Medulla oblongata (tissue), 1 donor: ENCODE results near the gene LRRC37B.
"Not testable (repeated sequence)": the region's sequence is repeated elsewhere in the genome, so short reads cannot be mapped to it uniquely, and the experiment has no call there.

Experiments
- DNase-seq: peaks from one replicate; pipeline ENCODE4 v3.0.0-alpha.2; 2015; ENCODE audit errors: extremely low spot score

LRRC37B gene

GRCh38 chr17:32006957-32007462 is at the start of gene LRRC37B:
TSS of gene LRRC37B (plus strand) at chr17:32007383. CDS start at chr17:32021393, 14,010 bp downstream.
- DNase-seq: peak; percentile 91

- not testable (repeated sequence) for DNase-seq
Measured at GRCh38 chr17:31964131-31964530, 43.1 kb upstream of the LRRC37B start.

- DNase-seq: no peak
Measured at GRCh38 chr17:31967648-31968047, 39.5 kb upstream of the LRRC37B start.

GRCh38 chr17:31970416-31970815 is 36.8 kb upstream of the LRRC37B start:
- DNase-seq: not testable (repeated sequence)

DNA sequence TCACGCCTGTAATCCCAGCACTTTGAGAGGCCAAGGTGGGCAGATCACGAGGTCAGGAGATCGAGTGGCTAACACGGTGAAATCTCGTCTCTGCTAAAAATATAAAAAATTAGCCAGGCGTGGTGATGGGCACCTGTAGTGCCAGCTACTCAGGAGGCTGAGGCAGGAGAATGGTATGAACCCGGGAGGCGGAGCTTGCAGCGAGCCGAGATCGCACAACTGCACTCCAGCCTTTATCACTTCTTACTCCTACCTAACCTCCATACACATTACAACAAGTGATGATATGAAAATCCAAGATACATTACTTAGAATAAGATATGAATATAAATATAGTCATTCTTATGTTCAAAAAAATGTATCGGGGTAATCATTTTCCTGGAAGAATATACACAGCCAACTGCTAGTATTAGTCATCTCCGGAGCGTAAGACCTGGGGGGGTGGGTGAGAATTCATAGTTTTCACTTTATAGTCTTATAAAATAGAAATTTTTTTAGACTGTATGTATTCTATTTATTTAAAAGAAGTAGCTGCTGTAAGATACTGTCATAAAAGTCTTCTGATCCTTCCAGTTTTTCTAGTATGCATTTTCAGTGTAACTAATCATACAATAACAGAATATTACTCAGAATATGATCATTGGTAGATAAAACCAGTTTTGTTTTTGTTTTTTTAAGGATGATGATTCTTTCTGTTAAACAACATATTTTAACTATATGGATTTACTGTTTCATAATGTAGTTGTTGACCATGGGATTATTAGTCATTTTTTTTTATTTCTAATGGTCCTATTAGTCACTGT is 32.7 kb upstream of the LRRC37B start:
- DNase-seq: not testable (repeated sequence)

DNA sequence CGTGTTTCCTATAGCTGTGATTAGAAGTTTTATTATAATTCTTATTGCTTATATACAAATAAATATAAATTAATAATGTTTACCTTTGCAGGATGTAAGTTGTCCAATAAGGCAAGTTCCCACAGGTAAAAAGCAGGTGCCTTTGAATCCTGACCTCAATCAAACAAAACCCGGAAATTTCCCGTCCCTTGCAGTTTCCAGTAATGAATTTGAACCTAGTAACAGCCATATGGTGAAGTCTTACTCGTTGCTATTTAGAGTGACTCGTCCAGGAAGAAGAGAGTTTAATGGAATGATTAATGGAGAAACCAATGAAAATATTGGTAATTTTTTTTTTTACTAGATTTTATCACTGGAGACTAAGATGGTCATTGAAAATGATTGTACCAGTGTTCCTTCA is 31.8 kb upstream of the LRRC37B start:
- not testable (repeated sequence) for DNase-seq

DNA sequence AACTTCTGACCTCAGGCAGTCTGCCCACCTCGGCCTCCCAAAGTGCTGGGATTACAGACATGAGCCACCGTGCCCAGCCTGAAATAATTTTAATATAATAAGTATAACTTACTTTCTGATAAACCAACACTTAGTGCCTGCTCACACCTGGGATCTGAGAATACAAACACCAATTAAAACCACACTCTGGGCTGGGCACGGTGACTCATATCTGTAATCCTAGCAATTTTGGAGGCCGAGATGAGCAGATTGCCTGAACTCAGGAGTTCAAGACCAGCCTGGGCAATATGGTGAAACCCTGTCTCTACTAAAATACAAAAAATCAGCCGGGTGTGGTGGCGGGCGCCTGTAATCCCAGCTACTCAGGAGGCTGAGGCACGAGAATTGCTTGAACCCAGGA is 15.4 kb upstream of the LRRC37B start:
- DNase-seq: not testable (repeated sequence)

DNA sequence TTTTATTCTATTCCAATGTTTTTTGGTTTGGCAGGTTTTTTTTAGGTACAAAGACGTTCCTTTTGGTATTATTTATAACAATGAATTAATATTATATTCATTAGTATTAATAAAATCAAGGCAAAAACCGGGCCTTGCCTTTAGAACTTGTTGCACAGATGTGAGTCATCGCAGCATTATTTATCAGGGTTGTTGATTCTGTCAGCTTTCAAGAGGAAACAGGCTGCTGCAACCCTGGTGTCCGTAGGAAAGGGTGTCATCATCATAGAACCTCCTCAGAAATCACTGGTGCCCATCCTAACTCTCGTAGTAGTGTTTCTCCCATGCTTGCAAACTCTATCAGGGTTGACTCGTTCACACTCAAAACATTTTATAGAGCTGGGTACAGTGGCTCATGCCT is 10.2 kb upstream of the LRRC37B start:
- no peak for DNase-seq

- peak; percentile 43 for DNase-seq
Measured at GRCh38 chr17:32007463-32008298, 498 bp downstream of the LRRC37B start.

- no peak for DNase-seq
Measured at GRCh38 chr17:32009262-32009542, 2.0 kb downstream of the LRRC37B start.

DNA sequence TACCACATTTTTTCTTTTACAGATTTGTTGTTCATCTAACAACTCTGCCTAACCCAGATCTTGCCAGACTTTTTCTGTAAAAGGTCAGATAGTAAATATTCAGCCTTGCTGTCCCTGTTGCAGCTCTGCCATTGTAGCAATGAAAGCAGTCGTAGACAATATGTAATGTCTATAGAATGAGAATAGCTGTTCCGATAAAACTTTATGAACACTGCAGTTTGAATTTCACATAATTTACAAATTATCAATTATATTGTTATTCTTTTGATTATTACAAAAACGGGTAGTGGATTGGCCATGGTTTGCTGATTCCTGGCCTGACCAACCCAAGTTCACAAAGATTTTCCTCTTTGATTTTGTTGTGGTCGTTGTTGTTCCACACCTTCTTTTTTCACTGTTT is 2.9 kb downstream of the LRRC37B start:
- no peak for DNase-seq

GRCh38 chr17:32015245-32016013 is 8.2 kb downstream of the LRRC37B start:
- DNase-seq: no peak

DNA sequence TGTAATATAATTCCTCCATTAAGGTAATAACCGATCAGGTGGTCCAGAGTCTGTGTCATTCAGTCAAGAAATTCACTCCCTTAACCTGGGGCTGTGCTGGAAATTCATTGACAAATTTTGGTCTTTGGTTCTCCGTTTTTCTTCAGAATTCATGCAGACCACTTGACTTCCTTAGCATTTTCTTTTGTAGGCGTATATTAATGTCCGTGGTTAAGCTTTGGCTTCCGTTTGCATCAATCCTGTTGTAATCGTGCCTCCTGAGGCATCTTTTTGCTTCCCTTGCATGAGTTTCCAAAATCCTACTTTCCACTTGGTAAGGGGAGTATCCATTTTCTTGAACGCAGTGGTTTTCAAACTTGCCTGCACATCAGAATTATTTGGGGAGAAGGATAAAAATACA is 9.0 kb downstream of the LRRC37B start:
- DNase-seq: no peak

DNA sequence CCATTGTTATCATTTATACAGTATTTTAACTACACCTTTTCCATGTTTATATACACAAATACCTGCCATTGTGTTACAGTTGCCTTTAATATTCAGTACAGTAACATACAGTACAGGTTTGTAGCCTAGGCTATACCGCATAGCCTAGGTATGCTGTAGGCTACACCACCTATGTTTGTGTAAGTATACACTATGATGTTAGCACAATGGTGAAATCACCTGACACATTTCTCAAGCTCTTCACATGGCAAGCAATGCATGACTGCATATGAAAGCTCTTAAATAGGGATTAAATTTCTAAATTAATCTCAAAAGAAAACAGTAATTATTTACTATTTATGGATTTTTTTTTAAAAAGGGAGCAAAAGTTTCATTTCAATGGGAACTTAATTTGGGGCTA is 12.0 kb downstream of the LRRC37B start:
- no peak for DNase-seq

DNA sequence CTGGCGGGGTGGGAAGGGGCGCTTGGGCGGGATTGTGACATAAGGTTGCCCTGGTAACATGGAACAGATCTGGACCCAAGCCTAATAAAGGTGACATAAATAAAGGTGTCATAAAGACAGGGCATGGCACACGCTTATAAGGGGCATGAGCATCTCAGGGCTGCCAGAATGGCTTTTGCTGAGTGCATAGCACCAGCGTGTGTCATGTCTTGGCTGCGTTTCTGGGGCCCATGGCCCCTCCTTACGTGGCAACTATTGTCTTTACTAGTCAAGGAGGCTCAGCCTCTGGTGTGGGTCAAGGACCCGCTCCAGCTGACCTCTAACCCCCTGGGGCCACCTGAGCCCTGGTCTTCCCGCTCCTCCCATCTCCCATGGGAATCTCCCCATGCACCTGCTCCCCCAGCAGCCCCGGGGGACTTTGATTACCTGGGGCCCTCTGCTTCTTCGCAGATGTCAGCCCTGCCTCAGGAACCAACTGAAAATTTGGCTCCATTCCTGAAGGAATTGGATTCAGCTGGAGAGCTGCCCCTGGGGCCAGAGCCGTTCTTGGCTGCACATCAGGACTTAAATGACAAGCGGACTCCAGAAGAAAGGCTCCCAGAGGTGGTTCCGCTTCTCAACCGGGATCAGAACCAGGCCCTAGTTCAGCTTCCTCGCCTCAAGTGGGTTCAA is 13.9 kb downstream of the LRRC37B start:
- DNase-seq: peak; percentile 39

- DNase-seq: no peak
Measured at GRCh38 chr17:32021615-32021955, 14.4 kb downstream of the LRRC37B start.

GRCh38 chr17:32022554-32022953 is 15.4 kb downstream of the LRRC37B start:
- DNase-seq: not testable (repeated sequence)

GRCh38 chr17:32027271-32027670 is 20.1 kb downstream of the LRRC37B start:
- DNase-seq: not testable (repeated sequence)

- no peak for DNase-seq
Measured at GRCh38 chr17:32033223-32033622, 26.0 kb downstream of the LRRC37B start.

GRCh38 chr17:32033812-32034211 is 26.6 kb downstream of the LRRC37B start:
- not testable (repeated sequence) for DNase-seq

DNA sequence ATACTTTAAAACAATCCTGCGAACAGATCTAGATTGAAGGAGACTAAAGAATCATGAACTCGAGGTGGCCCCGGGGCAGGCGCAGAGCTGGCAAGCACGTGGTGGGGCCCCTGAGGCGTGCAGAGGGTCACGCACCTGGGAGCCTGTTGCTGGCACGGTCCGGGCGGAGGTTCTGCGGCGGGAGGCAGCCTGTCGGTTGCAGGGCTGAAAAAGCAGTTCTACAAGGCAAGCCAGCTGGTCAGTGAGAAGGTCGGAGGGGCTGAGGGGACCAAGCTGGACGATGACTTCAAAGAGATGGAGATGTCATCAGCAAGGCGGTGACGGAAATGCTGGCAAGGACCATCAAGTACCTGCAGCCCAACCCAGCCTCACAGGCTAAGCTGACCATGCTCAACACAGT is 33.1 kb downstream of the LRRC37B start:
- DNase-seq: not testable (repeated sequence)
